NAMALWA (cell line): ENCODE results near the gene TOPBP1.
"Not testable (repeated sequence)": the region's sequence is repeated elsewhere in the genome, so short reads cannot be mapped to it uniquely, and the experiment has no call there.

ENCODE experiments used
- DNase-seq: peaks from one replicate; pipeline ENCODE4 v3.0.0-alpha.2; 2015; ENCODE audit warnings: low spot score

Gene TOPBP1

GRCh38 chr3:133661454-133662277, at the start of gene TOPBP1:
TOPBP1 (minus strand) TSS chr3:133661941; CDS start chr3:133661127, 814 bp downstream.
- peak; percentile 95 for DNase-seq

DNA sequence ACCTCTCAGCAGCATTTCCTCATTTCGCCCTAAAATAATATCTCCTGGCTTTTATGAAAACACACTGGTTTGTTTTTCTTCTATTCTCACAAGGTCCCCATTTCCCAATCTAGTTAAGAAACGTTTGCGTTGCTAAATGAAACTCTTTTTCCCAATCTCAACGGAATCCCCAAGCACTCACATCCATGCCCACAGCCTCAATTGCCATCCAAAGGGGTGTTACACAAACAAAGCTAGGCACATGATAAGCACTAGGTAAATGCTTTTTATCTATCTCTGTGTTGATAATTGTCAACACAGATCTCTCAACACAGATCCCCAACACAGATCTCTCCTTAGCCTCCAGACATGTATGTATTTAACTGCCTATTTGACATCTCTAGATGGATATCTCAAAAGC, 49.3 kb upstream of the TOPBP1 start:
- DNase-seq: no peak

GRCh38 chr3:133709139-133709750, 47.5 kb upstream of the TOPBP1 start:
- DNase-seq: no peak

- no peak for DNase-seq
Observed at GRCh38 chr3:133706033-133706432, 44.3 kb upstream of the TOPBP1 start.

- DNase-seq: no peak
Observed at GRCh38 chr3:133703915-133704314, 42.2 kb upstream of the TOPBP1 start.

- DNase-seq: no peak
Observed at GRCh38 chr3:133701435-133702358, 40.0 kb upstream of the TOPBP1 start.

- no peak for DNase-seq
Observed at GRCh38 chr3:133700351-133700750, 38.6 kb upstream of the TOPBP1 start.

- no peak for DNase-seq
Observed at GRCh38 chr3:133699903-133700302, 38.2 kb upstream of the TOPBP1 start.

DNA sequence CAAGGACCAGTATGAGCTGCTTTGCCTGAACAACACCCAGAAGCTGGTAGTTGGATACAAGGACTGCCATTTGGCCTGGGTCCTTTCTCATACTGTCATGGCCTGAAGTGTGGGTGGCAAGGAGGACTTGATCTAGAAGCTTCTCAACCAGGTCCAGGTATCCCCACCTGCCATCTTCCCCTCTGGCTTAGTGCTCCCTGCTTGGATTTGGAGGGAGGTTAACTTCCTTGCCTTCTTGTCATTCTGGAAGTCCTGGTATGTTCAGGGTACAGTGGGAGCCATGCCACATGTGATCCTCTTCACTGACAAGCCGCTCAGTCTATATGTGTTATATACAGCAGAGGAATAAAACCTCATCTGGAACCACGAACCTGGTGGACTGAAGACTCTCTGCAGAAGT, 37.7 kb upstream of the TOPBP1 start:
- DNase-seq: no peak

- no peak for DNase-seq
Observed at GRCh38 chr3:133697960-133698359, 36.2 kb upstream of the TOPBP1 start.

- DNase-seq: no peak
Observed at GRCh38 chr3:133695560-133696171, 33.9 kb upstream of the TOPBP1 start.

DNA sequence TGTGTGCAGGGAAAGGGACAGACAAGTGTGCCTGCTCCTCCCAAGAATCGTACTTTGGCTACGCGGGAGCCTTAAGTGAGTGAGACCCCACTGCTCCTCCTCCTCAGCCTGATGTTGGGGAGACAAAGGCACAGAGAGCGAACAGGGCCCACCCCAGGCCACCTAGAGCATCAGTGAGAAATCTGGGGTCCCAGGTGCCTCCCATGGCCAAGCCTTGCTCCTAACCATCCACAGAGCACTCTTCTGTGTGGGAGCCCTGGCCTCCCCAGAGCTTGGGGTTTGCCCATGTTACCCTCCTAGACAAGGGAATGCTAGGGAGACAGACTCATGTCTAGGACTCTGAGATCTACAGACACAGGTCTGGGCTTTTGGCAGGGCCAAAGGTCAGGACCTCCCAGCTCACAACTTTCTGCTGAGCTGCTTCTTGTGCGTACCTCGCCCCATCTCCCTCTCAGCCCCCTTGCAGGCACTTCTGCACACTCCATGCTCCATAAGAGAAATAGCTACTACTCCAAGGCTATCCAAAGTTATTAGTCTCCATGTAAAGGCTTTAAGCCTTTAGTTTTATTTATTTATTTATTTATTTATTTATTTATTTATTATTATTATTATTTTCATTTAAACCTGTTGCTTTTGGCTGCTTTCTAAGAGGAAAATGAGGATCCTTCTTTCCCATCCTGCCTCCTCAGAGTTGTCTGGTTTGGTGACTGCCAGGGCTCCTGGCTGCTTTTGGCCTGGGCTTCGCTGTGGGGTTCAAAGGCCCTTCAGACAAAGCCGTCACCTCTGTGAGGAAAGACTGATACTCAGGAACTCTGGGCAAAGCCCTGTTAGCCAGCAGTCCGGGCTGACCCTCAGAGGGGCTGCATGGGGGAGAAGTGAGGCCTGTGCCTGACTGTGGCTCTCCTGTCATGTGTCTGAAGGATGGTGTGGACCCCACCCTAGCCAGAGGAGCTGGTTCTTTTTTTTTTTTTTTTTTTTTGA, 32.8 kb upstream of the TOPBP1 start:
- DNase-seq: no peak

DNA sequence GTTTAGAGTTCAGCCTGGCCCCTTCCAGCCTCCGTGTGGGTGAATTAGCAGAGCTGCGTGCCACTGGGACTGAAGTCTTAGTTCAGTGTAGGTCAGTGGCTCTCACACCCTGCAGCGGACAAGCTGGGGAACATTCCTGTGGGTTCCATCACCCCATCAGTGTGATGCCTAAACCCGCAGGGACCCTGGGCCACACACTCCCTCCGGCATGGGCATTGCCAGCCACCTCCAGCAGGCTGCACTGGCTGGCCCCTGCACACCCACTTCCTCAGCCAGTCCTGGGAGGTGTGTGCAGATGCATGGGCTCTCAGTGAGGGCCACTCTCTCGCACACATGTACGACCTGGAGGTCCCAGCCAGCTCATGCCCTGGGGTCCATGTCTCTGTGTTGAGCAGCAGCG, 32.1 kb upstream of the TOPBP1 start:
- no peak for DNase-seq

DNA sequence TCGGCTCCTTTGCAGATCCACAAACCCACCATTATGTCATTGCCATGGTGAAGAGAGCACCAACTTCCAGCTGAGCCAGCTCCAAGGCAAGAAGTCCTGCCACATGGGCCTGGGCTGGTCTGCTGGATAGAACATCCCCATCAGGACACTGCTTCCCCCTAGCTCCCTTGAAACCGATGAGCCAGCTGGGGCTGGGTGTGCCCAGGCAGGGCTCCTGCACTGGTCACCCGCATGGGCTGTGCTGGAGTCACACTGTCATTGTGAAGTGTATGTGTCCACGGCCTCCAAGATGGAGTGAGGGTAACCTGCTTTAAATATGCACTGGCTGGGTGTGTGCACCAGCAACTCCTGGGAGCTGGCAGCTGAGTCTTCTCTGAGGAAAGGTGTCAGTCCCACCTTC, 31.0 kb upstream of the TOPBP1 start:
- DNase-seq: no peak

- DNase-seq: no peak
Observed at GRCh38 chr3:133691273-133692107, 29.7 kb upstream of the TOPBP1 start.

DNA sequence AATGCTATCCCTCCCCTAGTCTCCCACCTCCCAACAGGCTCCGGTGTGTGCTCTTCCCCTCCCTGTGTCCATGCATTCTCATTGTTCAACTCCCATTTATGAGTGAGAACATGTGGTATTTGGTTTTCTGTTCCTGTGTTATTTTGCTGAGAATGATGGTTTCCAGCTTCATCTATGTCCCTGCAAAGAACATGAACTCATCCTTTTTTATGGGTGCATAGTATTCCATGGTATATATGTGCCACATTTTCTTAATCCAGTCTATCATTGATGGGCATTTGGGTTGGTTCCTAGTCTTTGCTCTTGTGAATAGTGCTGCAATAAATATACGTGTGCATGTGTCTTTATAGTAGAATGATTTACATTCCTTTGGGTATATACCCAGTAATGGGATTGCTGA, 16.3 kb upstream of the TOPBP1 start:
- DNase-seq: not testable (repeated sequence)

GRCh38 chr3:133676336-133677118, 14.8 kb upstream of the TOPBP1 start:
- DNase-seq: no peak

GRCh38 chr3:133675631-133676335, 14.0 kb upstream of the TOPBP1 start:
- DNase-seq: peak; percentile 37
